GM12878 (cell line): ENCODE data around the gene DESI2. TPM values are rescaled to one million over a fixed set of nuclear protein-coding genes. Genes with fewer than 3 reads are reported as not detected.

Source experiments
- ATAC-seq: fragments of 200-7000 bp; cut with Tn5 transposase; 3 replicates; pipeline ENCODE4 v1.9.1; 2020; ENCODE audit warnings: mild to moderate bottlenecking, moderate library complexity
- BruUV-seq: library from RNA; stranded (reverse); fragments of 400-500 nt; replicated peaks from 2 replicates; lab custom pipeline; 2021; lab: Mats Ljungman, UMichigan
- CTCF ChIA-PET: fragments of 300-600 bp; sonication (Branson Sonifier 250); formaldehyde crosslinking; extraction: SDS; loops from one replicate; lab custom pipeline; 2021; ENCODE audit warnings: inconsistent platforms; lab: Yijun Ruan, JAX
- POLR2A ChIA-PET: fragments of 350-600 bp; formaldehyde crosslinking; extraction: SDS; loops from one replicate; lab custom pipeline; 2021; ENCODE audit warnings: inconsistent platforms; lab: Charles Lee
- RAD21 ChIA-PET: fragments of 300-600 bp; sonication (Branson Sonifier 250); formaldehyde crosslinking; loops from one replicate; lab custom pipeline; 2023; ENCODE audit warnings: antibody characterized with exemption; ENCODE audit not compliant: unreplicated experiment; lab: Charles Lee
- SMC1A ChIA-PET: fragments of 300-600 bp; sonication (Branson Sonifier 250); formaldehyde crosslinking; loops from one replicate; lab custom pipeline; 2023; ENCODE audit not compliant: unreplicated experiment, uncharacterized antibody; lab: Charles Lee
- DNase-seq: peaks from one replicate; pipeline ENCODE4 v3.0.0-alpha.2; 2011; ENCODE audit warnings: low read depth, low spot score
- FAIRE-seq: peaks from 3 replicates; lab custom pipeline; 2011; peaks lifted over from hg19 to GRCh38; lab: Jason Lieb, UNC
- H2AFZ ChIP-seq: 2 replicates; pipeline ENCODE4 v1.6.0; 2011; ENCODE audit warnings: low read depth, low read length, control low read depth; ENCODE audit not compliant: control insufficient read depth
- H3K27ac ChIP-seq: 2 replicates; pipeline ENCODE4 v1.5.1; 2011; ENCODE audit warnings: control low read depth; ENCODE audit not compliant: control insufficient read depth, insufficient read depth
- H3K27me3 ChIP-seq, 2 experiments: replicated peaks in 1 of 2; 2 replicates each; pipeline versions ENCODE4 v1.6.0 to v1.6.1; 2011; ENCODE audit warnings: low read length in 1 of 2; ENCODE audit not compliant: control insufficient read depth in 2 of 2, insufficient read depth in 2 of 2
- H3K36me3 ChIP-seq, 2 experiments: 2 replicates each; pipeline ENCODE4 v1.5.1; 2011; ENCODE audit warnings: low read length in 1 of 2; ENCODE audit not compliant: control insufficient read depth in 2 of 2, insufficient read depth in 2 of 2
- H3K4me1 ChIP-seq: 2 replicates; pipeline ENCODE4 v1.6.1; 2011; ENCODE audit warnings: mild to moderate bottlenecking, low read length, moderate library complexity, mixed read lengths; ENCODE audit not compliant: control insufficient read depth, insufficient read depth
- H3K4me2 ChIP-seq: 2 replicates; pipeline ENCODE4 v1.6.0; 2011; ENCODE audit warnings: control low read depth; ENCODE audit not compliant: control insufficient read depth, insufficient read depth
- H3K4me3 ChIP-seq: fragments of 200-600 bp; sonication (generic); 2 replicates; pipeline ENCODE4 v1.5.1; 2016
- H3K79me2 ChIP-seq: 2 replicates; pipeline ENCODE4 v1.6.0; 2011; ENCODE audit warnings: low read length; ENCODE audit not compliant: control insufficient read depth, insufficient read depth
- H3K9ac ChIP-seq: 2 replicates; pipeline ENCODE4 v1.8.0; 2011; ENCODE audit warnings: low read length, control low read depth, mixed read lengths; ENCODE audit not compliant: control insufficient read depth, insufficient read depth
- H3K9me3 ChIP-seq: replicated peaks from 3 replicates; pipeline ENCODE4 v1.5.1; 2011; ENCODE audit warnings: mild to moderate bottlenecking, low read length; ENCODE audit not compliant: control insufficient read depth, insufficient read depth
- H4K20me1 ChIP-seq: 2 replicates; pipeline ENCODE4 v1.6.0; 2011; ENCODE audit not compliant: control insufficient read depth, insufficient read depth
- CBFB ChIP-seq: IDR thresholded peaks from 2 replicates; pipeline ENCODE4 v1.6.1; 2016; ENCODE audit warnings: antibody characterized with exemption, low read depth
- EGR1 ChIP-seq, 2 experiments: IDR thresholded peaks; 1 replicate in 1 of 2; 2 replicates in 1 of 2; pipeline ENCODE4 v1.6.1; 2011 to 2012; ENCODE audit warnings: low read depth in 2 of 2, low read length in 2 of 2, borderline replicate concordance in 1 of 2, mild to moderate bottlenecking in 1 of 2, moderate library complexity in 1 of 2
- NBN ChIP-seq: fragments of 450-650 bp; IDR thresholded peaks from 2 replicates; pipeline ENCODE4 v1.6.1; 2016
- NR2F1 ChIP-seq: fragments of 450-650 bp; conservative IDR thresholded peaks from 2 replicates; pipeline ENCODE4 v1.6.1; 2017; ENCODE audit warnings: mild to moderate bottlenecking
- PAX8 ChIP-seq: fragments of 450-650 bp; IDR thresholded peaks from 2 replicates; pipeline ENCODE4 v1.6.1; 2017; ENCODE audit warnings: mild to moderate bottlenecking, moderate library complexity
- PML ChIP-seq: IDR thresholded peaks from 2 replicates; pipeline ENCODE4 v1.6.1; 2012; ENCODE audit warnings: low read length, inconsistent platforms
- RFX5 ChIP-seq: IDR thresholded peaks from 2 replicates; pipeline ENCODE4 v1.6.1; 2011; ENCODE audit warnings: low read depth, low read length, improper control_type of control experiment
- SMARCA5 ChIP-seq: fragments of 450-650 bp; IDR thresholded peaks from 2 replicates; pipeline ENCODE4 v1.6.1; 2017; ENCODE audit warnings: mild to moderate bottlenecking
- YY1 ChIP-seq: IDR thresholded peaks from 2 replicates; pipeline ENCODE4 v1.6.1; 2011; ENCODE audit warnings: low read depth, mild to moderate bottlenecking, low read length
- ZNF24 ChIP-seq: fragments of 450-650 bp; IDR thresholded peaks from 2 replicates; pipeline ENCODE4 v1.6.1; 2017; ENCODE audit warnings: antibody characterized with exemption, mild to moderate bottlenecking
- ZZZ3 ChIP-seq: IDR thresholded peaks from 2 replicates; pipeline ENCODE4 v1.6.1; 2011; ENCODE audit warnings: low read depth; ENCODE audit not compliant: control insufficient read depth, insufficient read length
- WGBS: methylation state at CpG from one replicate; pipeline ENCODE4 v1.1.6; 2016; ENCODE audit warnings: low lambda C conversion rate; ENCODE audit not compliant: insufficient replicate concordance, insufficient coverage; ENCODE audit errors: missing lambda C conversion rate; 5-methylcytosine and 5-hydroxymethylcytosine counted together
- in situ Hi-C: fragments of 300-500 bp; cut with MboI; formaldehyde crosslinking; loops from 9 replicates; pipeline ENCODE4 v1.14.3; 2018; ENCODE audit warnings: mixed read lengths
- intact Hi-C: fragments of 100-400 bp; cut with micrococcal nuclease; formaldehyde crosslinking; loops from one replicate; pipeline ENCODE4 v1.14.2; 2022; ENCODE audit not compliant: unreplicated experiment
- polyA plus RNA-seq, 11 experiments: library from polyadenylated mRNA; depleted of rRNA in 4 of 11; unstranded in 6 of 11; stranded (reverse) in 5 of 11; fragments of >200 nt; fragmentation: Nextera tagmentation in 4 of 11; fragmentation: Illumina TruSeq in 1 of 11; extraction: Ambion mirVana in 4 of 11; extraction: Trizol in 1 of 11; gene quantifications; 1 replicate in 1 of 11; 2 replicates in 10 of 11; pipeline versions ENCODE4 v1.2.1 to v1.2.3, GENCODE V29; 2011 to 2016; ENCODE audit warnings: inconsistent platforms in 2 of 11, missing spikeins in 2 of 11, low read depth in 1 of 11
- total RNA-seq, 4 experiments: library from RNA; depleted of rRNA in 3 of 4; stranded (reverse); fragments of >200 nt in 3 of 4; fragmentation: Illumina TruSeq in 1 of 4; extraction: Trizol in 1 of 4; gene quantifications; 2 replicates each; pipeline versions ENCODE4 v1.2.1 to v1.2.3, GENCODE V29; 2013 to 2021
- TF ChIP-seq, protein P1 (sequence below): fragments of 450-650 bp; IDR thresholded peaks from 2 replicates; pipeline ENCODE4 v1.6.1; 2018; ENCODE audit warnings: borderline replicate concordance, mild to moderate bottlenecking; ENCODE audit not compliant: partially characterized antibody
- TF ChIP-seq, protein P2 (sequence below), 3 experiments: IDR thresholded peaks in 2 of 3; conservative IDR thresholded peaks in 1 of 3; 2 replicates each; pipeline ENCODE4 v1.5.1; 2011; ENCODE audit warnings: low read depth in 3 of 3, low read length in 3 of 3, mild to moderate bottlenecking in 3 of 3, control low read depth in 2 of 3, moderate library complexity in 2 of 3, inconsistent platforms in 1 of 3, mixed read lengths in 1 of 3; ENCODE audit not compliant: control insufficient read depth in 2 of 3, insufficient read depth in 1 of 3; ENCODE audit errors: extremely low read depth in 1 of 3
- TF ChIP-seq, protein P3 (sequence below): fragments of 450-650 bp; formaldehyde crosslinking; IDR thresholded peaks from 2 replicates; pipeline ENCODE4 v1.4.0; 2020; ENCODE audit warnings: mild to moderate bottlenecking, moderate library complexity

DESI2 gene
- total and polyA plus RNA-seq, 10 of the 15 experiments (the other 5 are each of a cell fraction or from before 2014, with no cell fraction given) = 6.2 to 21.5 (median 17.3) TPM

- no peak for TF ChIP-seq ZZZ3
- TF ChIP-seq, protein P1, sequence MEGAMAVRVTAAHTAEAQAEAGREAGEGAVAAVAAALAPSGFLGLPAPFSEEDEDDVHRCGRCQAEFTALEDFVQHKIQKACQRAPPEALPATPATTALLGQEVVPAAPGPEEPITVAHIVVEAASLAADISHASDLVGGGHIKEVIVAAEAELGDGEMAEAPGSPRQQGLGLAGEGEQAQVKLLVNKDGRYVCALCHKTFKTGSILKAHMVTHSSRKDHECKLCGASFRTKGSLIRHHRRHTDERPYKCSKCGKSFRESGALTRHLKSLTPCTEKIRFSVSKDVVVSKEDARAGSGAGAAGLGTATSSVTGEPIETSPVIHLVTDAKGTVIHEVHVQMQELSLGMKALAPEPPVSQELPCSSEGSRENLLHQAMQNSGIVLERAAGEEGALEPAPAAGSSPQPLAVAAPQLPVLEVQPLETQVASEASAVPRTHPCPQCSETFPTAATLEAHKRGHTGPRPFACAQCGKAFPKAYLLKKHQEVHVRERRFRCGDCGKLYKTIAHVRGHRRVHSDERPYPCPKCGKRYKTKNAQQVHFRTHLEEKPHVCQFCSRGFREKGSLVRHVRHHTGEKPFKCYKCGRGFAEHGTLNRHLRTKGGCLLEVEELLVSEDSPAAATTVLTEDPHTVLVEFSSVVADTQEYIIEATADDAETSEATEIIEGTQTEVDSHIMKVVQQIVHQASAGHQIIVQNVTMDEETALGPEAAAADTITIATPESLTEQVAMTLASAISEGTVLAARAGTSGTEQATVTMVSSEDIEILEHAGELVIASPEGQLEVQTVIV = no peak
- TF ChIP-seq ZNF24 = no peak
- TF ChIP-seq, protein P2, sequence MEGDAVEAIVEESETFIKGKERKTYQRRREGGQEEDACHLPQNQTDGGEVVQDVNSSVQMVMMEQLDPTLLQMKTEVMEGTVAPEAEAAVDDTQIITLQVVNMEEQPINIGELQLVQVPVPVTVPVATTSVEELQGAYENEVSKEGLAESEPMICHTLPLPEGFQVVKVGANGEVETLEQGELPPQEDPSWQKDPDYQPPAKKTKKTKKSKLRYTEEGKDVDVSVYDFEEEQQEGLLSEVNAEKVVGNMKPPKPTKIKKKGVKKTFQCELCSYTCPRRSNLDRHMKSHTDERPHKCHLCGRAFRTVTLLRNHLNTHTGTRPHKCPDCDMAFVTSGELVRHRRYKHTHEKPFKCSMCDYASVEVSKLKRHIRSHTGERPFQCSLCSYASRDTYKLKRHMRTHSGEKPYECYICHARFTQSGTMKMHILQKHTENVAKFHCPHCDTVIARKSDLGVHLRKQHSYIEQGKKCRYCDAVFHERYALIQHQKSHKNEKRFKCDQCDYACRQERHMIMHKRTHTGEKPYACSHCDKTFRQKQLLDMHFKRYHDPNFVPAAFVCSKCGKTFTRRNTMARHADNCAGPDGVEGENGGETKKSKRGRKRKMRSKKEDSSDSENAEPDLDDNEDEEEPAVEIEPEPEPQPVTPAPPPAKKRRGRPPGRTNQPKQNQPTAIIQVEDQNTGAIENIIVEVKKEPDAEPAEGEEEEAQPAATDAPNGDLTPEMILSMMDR (IDR thresholded peaks at IDR 0.05 in 2 of 3, conservative IDR thresholded peaks at IDR 0.05 in 1 of 3; ENCODE audit: control insufficient read depth in 2 of 3, extremely low read depth in 1 of 3, insufficient read depth in 1 of 3, low read depth in 3 of 3, low read length in 3 of 3) = no peak
Measured at GRCh38 chr1:244731651-244732050, 78.7 kb downstream of the DESI2 start (continued).

GRCh38 chr1:244732851-244733450 lies 80.0 kb downstream of the DESI2 start:
- no peak overlapping the region for H3K4me3 ChIP-seq
- POLR2A ChIA-PET = no interaction called here
- peaks cover 2 to 6% of the 10 kb centered on the region in 2 experiments for H3K27me3 ChIP-seq
- 90% methylated on average over 15 of the region's 15 CpGs for WGBS
- H3K79me2 ChIP-seq = no peaks in the 10 kb centered on the region
- no peak overlapping the region for H3K9ac ChIP-seq
- RAD21 ChIA-PET = no interaction called here
- SMC1A ChIA-PET = no interaction called here
- no peak overlapping the region for H2AFZ ChIP-seq
- intact Hi-C loops = no loop called here
- in situ Hi-C loops = no loop called here
- FAIRE-seq (no peak), DNase-seq (no peak), ATAC-seq (no peak)
- no peak overlapping the region for H3K4me2 ChIP-seq
- no peak overlapping the region for H3K27ac ChIP-seq
- no TSS peak for BruUV-seq
- no peaks in the 10 kb centered on the region for H3K36me3 ChIP-seq
- H4K20me1 ChIP-seq = no peaks in the 10 kb centered on the region
- H3K4me1 ChIP-seq = no peaks in the 10 kb centered on the region
- H3K9me3 ChIP-seq = peaks cover 19% of the 10 kb centered on the region; the same call in 2 of the 3 replicates
- CTCF ChIA-PET = no interaction called here
- TF ChIP-seq YY1 (no peak), EGR1 (IDR thresholded peaks at IDR 0.05; ENCODE audit: borderline replicate concordance in 1 of 2, low read depth in 2 of 2, low read length in 2 of 2) (no peak), NR2F1 (no peak), RFX5 (no peak), CBFB (no peak), PAX8 (no peak), SMARCA5 (no peak), PML (no peak), NBN (no peak)
- TF ChIP-seq, protein P3, sequence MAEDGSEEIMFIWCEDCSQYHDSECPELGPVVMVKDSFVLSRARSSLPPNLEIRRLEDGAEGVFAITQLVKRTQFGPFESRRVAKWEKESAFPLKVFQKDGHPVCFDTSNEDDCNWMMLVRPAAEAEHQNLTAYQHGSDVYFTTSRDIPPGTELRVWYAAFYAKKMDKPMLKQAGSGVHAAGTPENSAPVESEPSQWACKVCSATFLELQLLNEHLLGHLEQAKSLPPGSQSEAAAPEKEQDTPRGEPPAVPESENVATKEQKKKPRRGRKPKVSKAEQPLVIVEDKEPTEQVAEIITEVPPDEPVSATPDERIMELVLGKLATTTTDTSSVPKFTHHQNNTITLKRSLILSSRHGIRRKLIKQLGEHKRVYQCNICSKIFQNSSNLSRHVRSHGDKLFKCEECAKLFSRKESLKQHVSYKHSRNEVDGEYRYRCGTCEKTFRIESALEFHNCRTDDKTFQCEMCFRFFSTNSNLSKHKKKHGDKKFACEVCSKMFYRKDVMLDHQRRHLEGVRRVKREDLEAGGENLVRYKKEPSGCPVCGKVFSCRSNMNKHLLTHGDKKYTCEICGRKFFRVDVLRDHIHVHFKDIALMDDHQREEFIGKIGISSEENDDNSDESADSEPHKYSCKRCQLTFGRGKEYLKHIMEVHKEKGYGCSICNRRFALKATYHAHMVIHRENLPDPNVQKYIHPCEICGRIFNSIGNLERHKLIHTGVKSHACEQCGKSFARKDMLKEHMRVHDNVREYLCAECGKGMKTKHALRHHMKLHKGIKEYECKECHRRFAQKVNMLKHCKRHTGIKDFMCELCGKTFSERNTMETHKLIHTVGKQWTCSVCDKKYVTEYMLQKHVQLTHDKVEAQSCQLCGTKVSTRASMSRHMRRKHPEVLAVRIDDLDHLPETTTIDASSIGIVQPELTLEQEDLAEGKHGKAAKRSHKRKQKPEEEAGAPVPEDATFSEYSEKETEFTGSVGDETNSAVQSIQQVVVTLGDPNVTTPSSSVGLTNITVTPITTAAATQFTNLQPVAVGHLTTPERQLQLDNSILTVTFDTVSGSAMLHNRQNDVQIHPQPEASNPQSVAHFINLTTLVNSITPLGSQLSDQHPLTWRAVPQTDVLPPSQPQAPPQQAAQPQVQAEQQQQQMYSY (CRISPR knock-in tag) = no peak
